Kidney epithelial cell (primary cell): ENCODE measurements around the gene CFAP210. TPM values are rescaled to one million over a fixed set of nuclear protein-coding genes. Genes with fewer than 3 reads are reported as not detected.

Experiments
- DNase-seq: peaks from one replicate; pipeline ENCODE4 v3.0.0-alpha.2; 2010; ENCODE audit warnings: low read depth
- H3K27me3 ChIP-seq: 2 replicates; pipeline ENCODE4 v1.6.0; 2011; ENCODE audit warnings: low read length; ENCODE audit not compliant: control insufficient read depth, insufficient read depth
- H3K36me3 ChIP-seq: 2 replicates; pipeline ENCODE4 v1.5.1; 2011; ENCODE audit warnings: low read length; ENCODE audit not compliant: control insufficient read depth, insufficient read depth
- H3K4me3 ChIP-seq: 2 replicates; pipeline ENCODE4 v1.5.1; 2011; ENCODE audit warnings: low read depth, mild to moderate bottlenecking, control low read depth, low read length
- CTCF ChIP-seq: IDR thresholded peaks from 2 replicates; pipeline ENCODE4 v1.5.1; 2011; ENCODE audit warnings: mild to moderate bottlenecking, moderate library complexity, low read length, control low read depth, inconsistent platforms; ENCODE audit not compliant: insufficient read depth, poor library complexity, severe bottlenecking
- total RNA-seq: library from RNA; depleted of rRNA; stranded (reverse); fragments of >200 nt; gene quantifications from 2 replicates; pipeline ENCODE4 v1.2.3, GENCODE V29; 2015

The CFAP210 gene
- total RNA-seq = 0.33 TPM in 1 of 2 replicates, not detected in the other

- Histone ChIP-seq H3K27me3 (no peaks in the 10 kb centered on the region), H3K4me3 (peak within 1 kb of the TSS; percentile 54), H3K36me3 (no peaks in the 10 kb centered on the region)
- peak; percentile 92 for DNase-seq
- TF ChIP-seq CTCF = no peak
Observed at GRCh38 chr2:169694113-169694893, at the start of gene CFAP210, which contains the start of gene PHOSPHO2. Gene CFAP210, minus strand, starts transcription at chr2:169694405. Its CDS starts 78 bp downstream, at chr2:169694327. Gene PHOSPHO2, plus strand, starts transcription at chr2:169694469. Its CDS starts 6,503 bp downstream, at chr2:169700972.

- H3K27me3 ChIP-seq = no peaks in the 10 kb centered on the region
- H3K4me3 ChIP-seq = no peak overlapping the region
- no peaks in the 10 kb centered on the region for H3K36me3 ChIP-seq
- no peak for DNase-seq
- no peak for TF ChIP-seq CTCF
Observed at GRCh38 chr2:169743549-169743948, 49.3 kb upstream of the CFAP210 start.

- no peak for TF ChIP-seq CTCF
- no peak for DNase-seq
- Histone ChIP-seq H3K36me3 (no peaks in the 10 kb centered on the region), H3K4me3 (no peak overlapping the region), H3K27me3 (no peaks in the 10 kb centered on the region)
Observed at GRCh38 chr2:169739351-169739750, 45.1 kb upstream of the CFAP210 start.

- no peak for DNase-seq
- no peak overlapping the region for H3K4me3 ChIP-seq
- TF ChIP-seq CTCF = no peak
- H3K36me3 ChIP-seq = no peaks in the 10 kb centered on the region
- no peaks in the 10 kb centered on the region for H3K27me3 ChIP-seq
Observed at GRCh38 chr2:169738566-169739229, 44.5 kb upstream of the CFAP210 start.

GRCh38 chr2:169736902-169737301 is 42.7 kb upstream of the CFAP210 start:
- no peaks in the 10 kb centered on the region for H3K36me3 ChIP-seq
- DNase-seq = no peak
- no peak overlapping the region for H3K4me3 ChIP-seq
- no peaks in the 10 kb centered on the region for H3K27me3 ChIP-seq
- TF ChIP-seq CTCF = no peak
